Measurements from ENCODE around the gene CNTNAP1.
"Not testable (repeated sequence)": the region's sequence is repeated elsewhere in the genome, so short reads cannot be mapped to it uniquely, and the experiment has no call there.

CNTNAP1 gene

DNA sequence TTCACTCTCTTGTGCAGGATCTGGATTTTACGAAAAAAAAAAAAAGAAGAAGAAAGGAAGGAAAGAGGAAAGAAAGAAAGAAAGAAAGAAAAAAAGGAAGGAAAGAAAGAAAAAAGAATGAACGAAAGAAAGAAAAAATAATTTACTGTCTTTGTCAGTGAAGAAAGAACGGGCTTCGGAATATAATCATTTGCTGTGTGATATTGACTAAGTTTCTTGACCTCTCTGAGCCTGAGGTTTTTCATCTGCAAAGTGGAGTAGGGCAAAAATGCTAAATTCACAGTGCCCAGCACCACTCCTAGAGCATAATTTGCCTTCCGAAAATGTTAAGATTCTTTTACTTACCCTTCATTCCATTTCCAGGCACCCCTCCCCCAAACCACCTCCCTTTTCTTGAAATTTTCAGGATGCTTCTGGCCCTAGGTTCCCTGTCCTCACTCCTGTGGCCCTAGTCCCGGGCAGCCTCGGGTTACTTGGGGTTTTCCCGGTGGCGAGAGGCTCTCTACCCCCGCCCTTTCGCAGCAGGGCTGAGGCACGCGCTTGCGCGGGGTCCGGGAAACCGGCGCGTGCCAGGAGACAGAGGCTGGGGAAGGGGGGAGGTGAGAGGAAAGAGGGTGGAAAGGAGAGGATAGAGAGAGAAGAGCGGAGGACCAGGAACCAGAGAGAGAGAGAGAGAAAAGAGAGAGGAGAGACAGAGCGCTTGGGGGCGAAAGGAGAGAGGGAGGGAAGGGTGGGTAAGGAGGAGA is at the start of gene CNTNAP1:
CNTNAP1 (plus strand) TSS at position 556 of the 746 bp plus-strand sequence. CDS start 299 bp downstream, outside the sequence.
- DNase-seq, result peak; percentile 39 to 52

- no peak for DNase-seq
Measured at GRCh38 chr17:42632949-42633444, 49.3 kb upstream of the CNTNAP1 start.

GRCh38 chr17:42639525-42640113 is 42.7 kb upstream of the CNTNAP1 start:
- DNase-seq, result no peak

- DNase-seq, result no peak
Measured at GRCh38 chr17:42640121-42640520, 42.2 kb upstream of the CNTNAP1 start.

GRCh38 chr17:42642336-42642735 is 40.0 kb upstream of the CNTNAP1 start:
- DNase-seq, result no peak

- no peak for DNase-seq
Measured at GRCh38 chr17:42647778-42648177, 34.6 kb upstream of the CNTNAP1 start.

GRCh38 chr17:42651392-42651791 is 30.9 kb upstream of the CNTNAP1 start:
- no peak for DNase-seq

DNA sequence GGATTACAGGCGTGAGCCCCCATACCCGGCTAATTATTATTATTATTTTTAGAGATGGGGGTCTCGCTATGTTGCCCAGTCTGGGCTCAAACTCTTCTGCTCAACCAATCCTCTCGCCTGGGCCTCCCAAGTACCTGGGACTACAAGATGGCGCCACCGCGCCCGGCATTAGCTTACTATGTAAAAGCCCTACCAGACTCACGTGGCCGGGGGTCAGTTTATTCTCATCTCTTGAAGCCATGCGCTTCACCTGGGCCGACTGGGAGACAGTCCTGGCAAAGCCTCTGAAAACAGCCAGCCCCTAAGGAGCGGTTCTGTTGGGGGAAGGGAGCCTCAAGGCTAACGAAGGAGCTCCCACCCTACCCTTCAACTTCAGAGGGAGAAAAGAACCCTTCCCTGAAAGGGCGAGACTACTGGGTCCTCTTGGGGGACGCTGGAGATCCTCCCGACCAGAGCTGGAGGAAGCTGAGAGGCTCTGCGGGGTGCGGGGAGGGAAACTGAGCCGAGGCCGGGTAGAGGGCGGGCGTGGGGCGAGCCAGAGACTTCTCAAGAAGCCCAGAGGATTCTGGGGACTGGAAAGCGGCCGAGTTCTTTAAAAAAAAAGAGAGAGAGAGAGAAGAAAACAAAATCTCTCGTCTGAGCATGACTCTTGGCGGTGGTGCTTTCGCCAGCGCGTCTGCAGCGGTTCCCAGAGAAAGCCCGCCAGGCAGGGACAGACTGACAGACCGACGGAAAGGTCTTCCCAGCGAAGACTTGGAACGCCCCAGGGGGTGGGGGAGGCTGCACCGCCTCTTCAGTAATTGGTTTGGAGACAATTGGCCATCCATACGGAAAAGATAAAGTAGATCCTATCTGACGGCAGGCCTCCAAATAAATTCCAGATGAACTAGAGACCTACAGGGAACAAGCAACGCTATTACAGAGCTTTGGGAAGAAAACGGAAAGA is 28.9 kb upstream of the CNTNAP1 start:
- DNase-seq, result no peak

GRCh38 chr17:42655528-42655927 is 26.8 kb upstream of the CNTNAP1 start:
- no peak for DNase-seq

DNA sequence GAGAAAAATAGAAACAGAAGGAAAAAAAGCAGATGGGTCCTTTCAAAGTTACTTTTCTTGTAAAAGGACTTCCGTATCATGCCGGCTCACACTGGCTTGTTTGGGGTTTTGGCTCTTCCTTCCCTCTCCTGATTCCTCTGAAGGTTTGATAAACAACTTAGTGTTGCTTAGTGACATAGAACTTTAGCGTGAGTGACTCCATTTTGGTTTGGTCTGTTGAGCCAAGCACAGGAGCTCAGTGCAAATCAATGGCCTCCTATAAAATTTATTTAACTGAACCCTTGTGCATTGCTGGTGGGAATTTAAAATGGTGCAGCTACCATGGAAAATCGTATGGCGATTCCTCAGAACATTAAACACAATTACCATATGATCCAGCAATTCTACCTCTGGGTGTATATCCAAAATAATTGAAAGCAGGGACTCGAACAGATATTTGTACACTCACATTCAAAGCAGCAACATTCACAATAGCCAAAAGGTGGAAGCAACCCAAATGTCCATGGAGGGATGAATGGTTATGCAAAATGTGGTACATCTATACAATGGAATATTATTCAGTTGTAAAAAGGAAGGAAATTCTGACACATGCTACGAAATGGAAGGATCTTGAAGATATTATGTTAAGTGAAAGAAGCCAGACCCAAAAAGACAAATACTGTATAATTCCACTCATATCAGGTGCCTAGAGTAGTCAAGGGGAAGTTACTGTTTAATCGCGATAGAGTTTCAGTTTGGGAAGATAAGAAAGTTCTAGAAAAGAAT is 24.3 kb upstream of the CNTNAP1 start:
- no peak for DNase-seq

GRCh38 chr17:42659079-42659931 is 23.0 kb upstream of the CNTNAP1 start, which contains the start of gene TUBG2:
TSS of gene TUBG2 (plus strand) at chr17:42659284. CDS start at chr17:42659504, 220 bp downstream.
- DNase-seq, result peak; percentile 84 to 87

GRCh38 chr17:42659932-42660274 is 22.4 kb upstream of the CNTNAP1 start:
- DNase-seq, result not testable (repeated sequence)

GRCh38 chr17:42660692-42661345 is 21.5 kb upstream of the CNTNAP1 start:
- DNase-seq, result no peak

DNA sequence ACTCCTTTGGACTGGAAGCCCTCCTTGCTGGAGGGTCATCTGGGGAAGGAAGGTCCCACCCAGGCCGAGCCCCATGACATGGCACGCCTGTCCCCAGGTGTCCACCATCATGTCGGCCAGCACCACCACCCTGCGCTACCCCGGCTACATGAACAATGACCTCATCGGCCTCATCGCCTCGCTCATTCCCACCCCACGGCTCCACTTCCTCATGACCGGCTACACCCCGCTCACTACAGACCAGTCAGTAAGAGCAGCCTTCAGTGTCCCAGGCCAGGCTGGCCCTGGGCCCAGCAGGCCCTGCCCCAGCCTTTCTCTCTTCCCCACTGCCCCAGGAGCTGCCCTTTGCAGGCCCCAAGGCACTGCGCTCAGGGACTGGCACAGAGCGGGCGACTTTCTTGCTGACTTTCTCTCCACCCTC is 16.7 kb upstream of the CNTNAP1 start:
- DNase-seq, result no peak

DNA sequence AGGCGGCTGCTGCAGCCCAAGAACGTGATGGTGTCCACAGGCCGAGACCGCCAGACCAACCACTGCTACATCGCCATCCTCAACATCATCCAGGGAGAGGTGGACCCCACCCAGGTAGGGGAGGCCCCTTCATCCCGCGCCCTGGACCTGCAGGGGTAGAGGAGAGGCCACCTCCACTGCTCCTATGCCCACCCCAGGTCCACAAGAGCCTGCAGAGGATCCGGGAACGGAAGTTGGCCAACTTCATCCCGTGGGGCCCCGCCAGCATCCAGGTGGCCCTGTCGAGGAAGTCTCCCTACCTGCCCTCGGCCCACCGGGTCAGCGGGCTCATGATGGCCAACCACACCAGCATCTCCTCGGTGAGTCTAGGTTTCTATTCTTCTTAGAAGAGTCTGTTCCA is 16.2 kb upstream of the CNTNAP1 start:
- DNase-seq, result not testable (repeated sequence)

GRCh38 chr17:42667088-42667951 is 15.0 kb upstream of the CNTNAP1 start:
- no peak for DNase-seq

DNA sequence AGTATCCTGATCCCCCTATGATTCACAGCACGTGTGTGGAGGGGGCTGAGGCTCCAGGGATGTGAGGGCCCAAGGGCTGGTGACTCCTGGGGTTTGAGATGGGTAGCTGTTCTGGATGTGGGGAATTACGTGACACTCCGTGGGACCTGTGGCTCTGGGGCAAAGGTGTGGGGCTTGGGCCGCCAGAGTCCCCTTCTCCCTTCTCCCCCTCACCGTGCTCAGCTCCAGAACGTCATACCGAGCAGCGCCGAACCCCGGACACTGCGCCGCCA is 12.7 kb upstream of the CNTNAP1 start:
- DNase-seq, result no peak

DNA sequence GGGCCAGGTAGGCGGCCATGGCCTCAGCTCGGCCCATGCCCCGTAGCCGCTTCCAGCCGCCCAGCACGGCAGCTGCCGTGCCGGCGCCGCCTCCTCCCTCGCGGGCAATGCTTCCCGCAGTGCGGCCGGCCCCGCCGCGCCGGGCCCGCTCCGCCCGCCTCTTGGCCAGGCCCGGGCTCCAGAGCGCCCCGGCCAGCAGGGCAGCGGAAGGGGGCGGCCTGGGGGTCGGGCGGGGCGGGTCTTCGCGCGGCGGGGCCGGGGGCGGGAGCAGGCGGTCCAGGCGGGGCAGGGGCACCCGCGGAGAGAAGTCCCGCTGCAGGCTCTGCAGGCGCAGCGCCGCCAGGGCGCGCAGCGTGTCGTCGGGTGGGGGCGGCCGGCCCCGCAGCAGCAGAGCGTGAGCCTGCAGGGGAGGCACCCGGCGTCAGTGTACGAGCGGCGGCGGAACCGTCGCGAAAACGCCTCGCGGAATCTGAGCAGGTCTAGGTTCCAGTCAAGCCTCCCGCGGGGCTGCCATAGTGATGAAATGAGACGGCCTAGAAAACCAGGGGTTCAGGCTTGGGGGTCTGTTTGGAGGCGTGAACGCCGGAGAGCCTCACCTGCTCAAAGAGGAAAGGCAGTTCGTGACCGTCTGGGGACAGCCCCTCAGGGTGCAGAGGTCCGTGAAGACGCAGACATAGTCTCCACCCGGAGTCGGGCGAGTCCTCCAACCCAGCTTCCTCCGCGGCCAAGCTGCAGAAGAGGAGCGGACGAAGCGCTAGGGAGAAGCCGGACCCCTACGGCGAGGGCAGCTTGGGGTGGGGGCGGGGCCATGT is 12.1 kb upstream of the CNTNAP1 start:
- peak in 1 of 2 experiments; percentile 45 for DNase-seq

All from activated CD4-positive, alpha-beta T cell treated with anti-CD3 and anti-CD28 coated beads, Interleukin-2, amount 50 U/mL, for 48 hours (primary cell).